ENCODE data around the gene ZBTB17.

ZBTB17 gene

DNA sequence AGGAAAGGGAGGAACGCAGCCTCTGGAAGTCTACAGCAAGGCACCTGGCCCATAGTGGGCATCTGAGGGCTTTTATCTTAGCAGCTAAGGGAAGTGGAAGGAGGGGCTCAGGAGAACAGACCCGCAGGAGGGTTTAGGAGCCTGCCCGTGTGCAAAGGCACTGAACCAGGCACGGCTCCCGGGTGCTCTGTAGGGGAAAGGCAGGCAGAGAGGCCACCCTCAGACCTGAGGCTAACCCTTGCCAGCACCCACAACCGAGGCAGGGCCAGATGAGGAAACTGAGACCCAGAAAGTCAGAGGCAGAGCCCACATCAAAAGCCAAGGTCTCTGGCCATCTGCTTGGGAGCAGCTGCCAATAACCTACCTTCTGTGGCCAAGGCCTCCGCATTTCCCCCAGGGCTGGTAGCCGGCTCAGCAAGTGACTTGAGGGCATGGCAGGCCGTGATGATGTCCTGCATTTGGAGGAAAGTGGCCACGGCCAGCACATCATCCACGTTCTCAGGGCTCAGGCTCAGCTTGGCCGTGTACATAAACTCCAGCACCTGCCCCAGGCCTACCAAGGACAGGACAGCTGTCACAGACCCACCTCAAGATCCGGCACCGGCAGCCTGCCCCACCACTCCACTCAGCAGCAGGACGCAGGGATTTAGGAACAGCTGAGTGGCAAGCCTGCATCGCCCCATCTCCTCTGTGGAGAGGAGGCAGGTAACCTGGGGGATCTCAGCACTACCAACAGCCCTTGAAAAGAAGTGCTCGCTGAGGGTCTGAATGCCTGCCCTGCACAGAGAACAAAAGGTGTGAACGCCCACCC is 29.1 kb downstream of the ZBTB17 start:
- no peak overlapping the region for H2BK15ac ChIP-seq (ENCODE audit: low read length)
- H3K36me3 ChIP-seq (replicated peaks in 1 of 2; ENCODE audit: control insufficient read depth in 2 of 2, insufficient read depth in 2 of 2, low read length in 2 of 2) = peaks cover 40 to 86% of the 10 kb centered on the region in 2 donors
- H3K4me3 ChIP-seq (ENCODE audit: low read length in 2 of 2) = no peak overlapping the region
- H3K4me2 ChIP-seq (ENCODE audit: insufficient read depth, low read length, poor library complexity, severe bottlenecking) = no peak overlapping the region
- H2BK5ac ChIP-seq (ENCODE audit: low read length) = no peak overlapping the region
- H3K14ac ChIP-seq (ENCODE audit: low read length) = no peak overlapping the region
- peaks cover 10% of the 10 kb centered on the region for H3K79me1 ChIP-seq (ENCODE audit: low read depth, low read length)
- no peak overlapping the region for H4K91ac ChIP-seq (ENCODE audit: low read depth, low read length, poor library complexity)
- no CpG with 5 or more reads among the region's 18 CpGs for WGBS, 2 donors (ENCODE audit: extremely low coverage in 2 of 2, insufficient read length in 2 of 2, insufficient replicate concordance in 1 of 2)
- no peaks in the 10 kb centered on the region for H3K27me3 ChIP-seq (ENCODE audit: control insufficient read depth in 3 of 3, insufficient read depth in 3 of 3, low read depth in 1 of 3, low read length in 3 of 3)
- H3K23ac ChIP-seq (ENCODE audit: low read depth, low read length, poor library complexity) = peak overlapping the region; percentile 18
- H2BK12ac ChIP-seq (ENCODE audit: low read length) = no peak overlapping the region
- peaks cover 0 to 1% of the 10 kb centered on the region in 2 donors for H3K9me3 ChIP-seq (replicated peaks in 1 of 2; ENCODE audit: control insufficient read depth in 2 of 2, insufficient read depth in 1 of 2, low read depth in 1 of 2, low read length in 2 of 2)
- H4K8ac ChIP-seq (ENCODE audit: low read depth, low read length) = no peak overlapping the region
- no peak overlapping the region for H2AFZ ChIP-seq (ENCODE audit: low read length)
- no peak overlapping the region for H2AK5ac ChIP-seq (ENCODE audit: low read depth, low read length)
- H3K18ac ChIP-seq (ENCODE audit: low read length) = peak overlapping the region; percentile 48
- peaks cover 2 to 24% of the 10 kb centered on the region in 2 donors for H3K4me1 ChIP-seq (ENCODE audit: control insufficient read depth in 2 of 2, insufficient read depth in 1 of 2, low read depth in 1 of 2, low read length in 2 of 2)
- no peak overlapping the region for H3K4ac ChIP-seq (ENCODE audit: low read length)
- H3K9ac ChIP-seq (ENCODE audit: low read depth, low read length, poor library complexity) = peak overlapping the region; percentile 78
- H2BK120ac ChIP-seq (ENCODE audit: low read depth, low read length) = no peak overlapping the region
- no peak overlapping the region for H3K27ac ChIP-seq (replicated peaks; ENCODE audit: low read length)
- DNase-seq (ENCODE audit: low spot score) = no peak

DNA sequence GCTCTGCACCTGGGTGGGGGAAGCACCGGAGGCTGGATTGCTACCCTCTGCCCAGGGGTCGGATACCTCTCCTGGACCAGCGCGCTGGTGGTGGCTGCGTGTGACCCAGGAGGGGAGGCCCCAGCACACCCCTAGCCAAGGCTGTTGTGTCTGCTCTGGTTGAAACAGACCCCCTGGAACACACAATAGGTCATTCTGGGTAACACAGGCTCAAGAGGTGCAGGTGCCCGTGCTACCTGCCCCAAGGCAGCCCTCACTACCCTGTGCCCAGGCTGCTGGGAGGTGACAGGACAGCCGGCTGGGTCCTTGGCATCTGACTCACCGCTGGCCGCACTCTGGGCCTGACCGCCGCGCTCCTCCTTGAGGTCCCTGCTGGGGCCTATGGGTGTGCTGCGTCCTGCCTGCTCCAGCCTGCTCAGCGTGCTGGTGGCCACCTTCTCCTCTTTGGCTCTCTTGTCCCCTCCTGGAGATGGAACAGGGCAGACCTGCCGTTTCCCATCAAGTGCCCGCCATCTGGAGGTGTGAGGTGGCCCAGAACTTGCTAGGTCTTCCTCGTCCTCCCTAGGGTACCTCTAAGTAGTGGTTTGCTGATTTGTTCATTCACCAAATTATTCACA is 30.0 kb downstream of the ZBTB17 start:
- Histone ChIP-seq H3K9me3 (replicated peaks in 1 of 2; ENCODE audit: control insufficient read depth in 2 of 2, insufficient read depth in 1 of 2, low read depth in 1 of 2, low read length in 2 of 2) (peaks cover 0 to 1% of the 10 kb centered on the region in 2 donors), H3K4ac (ENCODE audit: low read length) (no peak overlapping the region), H3K14ac (ENCODE audit: low read length) (peak overlapping the region; percentile 67), H3K27me3 (ENCODE audit: control insufficient read depth in 3 of 3, insufficient read depth in 3 of 3, low read depth in 1 of 3, low read length in 3 of 3) (no peaks in the 10 kb centered on the region), H3K79me1 (ENCODE audit: low read depth, low read length) (peaks cover 13% of the 10 kb centered on the region), H2BK15ac (ENCODE audit: low read length) (no peak overlapping the region), H3K18ac (ENCODE audit: low read length) (no peak overlapping the region), H3K4me3 (ENCODE audit: low read length in 2 of 2) (no peak overlapping the region), H2AFZ (ENCODE audit: low read length) (no peak overlapping the region), H3K4me2 (ENCODE audit: insufficient read depth, low read length, poor library complexity, severe bottlenecking) (no peak overlapping the region), H3K27ac (replicated peaks; ENCODE audit: low read length) (no peak overlapping the region), H2AK5ac (ENCODE audit: low read depth, low read length) (no peak overlapping the region), H2BK120ac (ENCODE audit: low read depth, low read length) (no peak overlapping the region), H2BK12ac (ENCODE audit: low read length) (no peak overlapping the region), H3K9ac (ENCODE audit: low read depth, low read length, poor library complexity) (no peak overlapping the region), H2BK5ac (ENCODE audit: low read length) (no peak overlapping the region), H4K91ac (ENCODE audit: low read depth, low read length, poor library complexity) (no peak overlapping the region), H3K23ac (ENCODE audit: low read depth, low read length, poor library complexity) (peak overlapping the region; percentile 65), H4K8ac (ENCODE audit: low read depth, low read length) (no peak overlapping the region), H3K36me3 (replicated peaks in 1 of 2; ENCODE audit: control insufficient read depth in 2 of 2, insufficient read depth in 2 of 2, low read length in 2 of 2) (peaks cover 48 to 94% of the 10 kb centered on the region in 2 donors), H3K4me1 (ENCODE audit: control insufficient read depth in 2 of 2, insufficient read depth in 1 of 2, low read depth in 1 of 2, low read length in 2 of 2) (peaks cover 2 to 21% of the 10 kb centered on the region in 2 donors)
- DNase-seq (ENCODE audit: low spot score) = no peak
- no CpG with 5 or more reads among the region's 17 CpGs for WGBS, 2 donors (ENCODE audit: extremely low coverage in 2 of 2, insufficient read length in 2 of 2, insufficient replicate concordance in 1 of 2)

GRCh38 chr1:15945011-15945831 is 30.7 kb downstream of the ZBTB17 start:
- H3K18ac ChIP-seq (ENCODE audit: low read length) = no peak overlapping the region
- H2AFZ ChIP-seq (ENCODE audit: low read length) = no peak overlapping the region
- H3K36me3 ChIP-seq (replicated peaks in 1 of 2; ENCODE audit: control insufficient read depth in 2 of 2, insufficient read depth in 2 of 2, low read length in 2 of 2) = peaks cover 51 to 97% of the 10 kb centered on the region in 2 donors
- peaks cover 0 to 1% of the 10 kb centered on the region in 2 donors for H3K9me3 ChIP-seq (replicated peaks in 1 of 2; ENCODE audit: control insufficient read depth in 2 of 2, insufficient read depth in 1 of 2, low read depth in 1 of 2, low read length in 2 of 2)
- peak overlapping the region; percentile 10 for H4K8ac ChIP-seq (ENCODE audit: low read depth, low read length)
- no peak overlapping the region for H3K27ac ChIP-seq (replicated peaks; ENCODE audit: low read length)
- no peaks in the 10 kb centered on the region for H3K27me3 ChIP-seq (ENCODE audit: control insufficient read depth in 3 of 3, insufficient read depth in 3 of 3, low read depth in 1 of 3, low read length in 3 of 3)
- WGBS, 2 donors (ENCODE audit: extremely low coverage in 2 of 2, insufficient read length in 2 of 2, insufficient replicate concordance in 1 of 2) = no CpG with 5 or more reads among the region's 39 CpGs
- no peak overlapping the region for H3K4me3 ChIP-seq (ENCODE audit: low read length in 2 of 2)
- H3K4me1 ChIP-seq (ENCODE audit: control insufficient read depth in 2 of 2, insufficient read depth in 1 of 2, low read depth in 1 of 2, low read length in 2 of 2) = peaks cover 2 to 20% of the 10 kb centered on the region in 2 donors
- no peak overlapping the region for H2BK12ac ChIP-seq (ENCODE audit: low read length)
- peaks cover 10% of the 10 kb centered on the region for H3K79me1 ChIP-seq (ENCODE audit: low read depth, low read length)
- no peak overlapping the region for H2BK5ac ChIP-seq (ENCODE audit: low read length)
- H2BK15ac ChIP-seq (ENCODE audit: low read length) = no peak overlapping the region
- peak overlapping the region; percentile 46 for H2AK5ac ChIP-seq (ENCODE audit: low read depth, low read length)
- peak overlapping the region; percentile 71 for H3K23ac ChIP-seq (ENCODE audit: low read depth, low read length, poor library complexity)
- no peak for DNase-seq (ENCODE audit: low spot score)
- H3K4ac ChIP-seq (ENCODE audit: low read length) = no peak overlapping the region
- H2BK120ac ChIP-seq (ENCODE audit: low read depth, low read length) = no peak overlapping the region
- no peak overlapping the region for H4K91ac ChIP-seq (ENCODE audit: low read depth, low read length, poor library complexity)
- no peak overlapping the region for H3K4me2 ChIP-seq (ENCODE audit: insufficient read depth, low read length, poor library complexity, severe bottlenecking)
- peak overlapping the region; percentile 76 for H3K9ac ChIP-seq (ENCODE audit: low read depth, low read length, poor library complexity)
- peak overlapping the region; percentile 67 for H3K14ac ChIP-seq (ENCODE audit: low read length)

All from neuronal stem cell (in vitro differentiated cells).